ENCODE results near the gene ZPBP2.
A peak's percentile ranks its signal among the peaks of the same experiment; 100 is the strongest.

ZPBP2 gene

GRCh38 chr17:39924691-39925055 is 56.7 kb downstream of the ZPBP2 start:
- TF ChIP-seq EZH2phosphoT487 (IDR thresholded peaks at IDR 0.05; ENCODE audit: borderline replicate concordance, low read length) = no peak
- TF ChIP-seq, protein P1, sequence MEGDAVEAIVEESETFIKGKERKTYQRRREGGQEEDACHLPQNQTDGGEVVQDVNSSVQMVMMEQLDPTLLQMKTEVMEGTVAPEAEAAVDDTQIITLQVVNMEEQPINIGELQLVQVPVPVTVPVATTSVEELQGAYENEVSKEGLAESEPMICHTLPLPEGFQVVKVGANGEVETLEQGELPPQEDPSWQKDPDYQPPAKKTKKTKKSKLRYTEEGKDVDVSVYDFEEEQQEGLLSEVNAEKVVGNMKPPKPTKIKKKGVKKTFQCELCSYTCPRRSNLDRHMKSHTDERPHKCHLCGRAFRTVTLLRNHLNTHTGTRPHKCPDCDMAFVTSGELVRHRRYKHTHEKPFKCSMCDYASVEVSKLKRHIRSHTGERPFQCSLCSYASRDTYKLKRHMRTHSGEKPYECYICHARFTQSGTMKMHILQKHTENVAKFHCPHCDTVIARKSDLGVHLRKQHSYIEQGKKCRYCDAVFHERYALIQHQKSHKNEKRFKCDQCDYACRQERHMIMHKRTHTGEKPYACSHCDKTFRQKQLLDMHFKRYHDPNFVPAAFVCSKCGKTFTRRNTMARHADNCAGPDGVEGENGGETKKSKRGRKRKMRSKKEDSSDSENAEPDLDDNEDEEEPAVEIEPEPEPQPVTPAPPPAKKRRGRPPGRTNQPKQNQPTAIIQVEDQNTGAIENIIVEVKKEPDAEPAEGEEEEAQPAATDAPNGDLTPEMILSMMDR (IDR thresholded peaks at IDR 0.05; ENCODE audit: low read depth, low read length, poor library complexity, severe bottlenecking) = no peak
- Histone ChIP-seq H3F3A (ENCODE audit: control insufficient read depth, insufficient read depth) (no peaks in the 10 kb centered on the region), H3K9me2 (replicated peaks; ENCODE audit: control insufficient read depth, low read length) (no peaks in the 10 kb centered on the region), H3K36me3 (ENCODE audit: control insufficient read depth, low read length) (peaks cover 26% of the 10 kb centered on the region), H3K9me3 (ENCODE audit: control insufficient read depth, insufficient read depth, low read length) (no peaks in the 10 kb centered on the region), H3K27me3 (ENCODE audit: control insufficient read depth, low read length) (no peaks in the 10 kb centered on the region), H3K4me2 (ENCODE audit: low read length) (no peak overlapping the region), H3K4me3 (ENCODE audit: low read length) (no peak overlapping the region), H4K20me1 (ENCODE audit: control insufficient read depth, insufficient read depth, low read depth, low read length) (no peaks in the 10 kb centered on the region), H3K4me1 (ENCODE audit: control insufficient read depth, low read length) (peaks cover 38% of the 10 kb centered on the region), H3K79me2 (ENCODE audit: control insufficient read depth, low read length) (peaks cover 42% of the 10 kb centered on the region), H3K27ac (ENCODE audit: low read depth, low read length) (no peak overlapping the region)

DNA sequence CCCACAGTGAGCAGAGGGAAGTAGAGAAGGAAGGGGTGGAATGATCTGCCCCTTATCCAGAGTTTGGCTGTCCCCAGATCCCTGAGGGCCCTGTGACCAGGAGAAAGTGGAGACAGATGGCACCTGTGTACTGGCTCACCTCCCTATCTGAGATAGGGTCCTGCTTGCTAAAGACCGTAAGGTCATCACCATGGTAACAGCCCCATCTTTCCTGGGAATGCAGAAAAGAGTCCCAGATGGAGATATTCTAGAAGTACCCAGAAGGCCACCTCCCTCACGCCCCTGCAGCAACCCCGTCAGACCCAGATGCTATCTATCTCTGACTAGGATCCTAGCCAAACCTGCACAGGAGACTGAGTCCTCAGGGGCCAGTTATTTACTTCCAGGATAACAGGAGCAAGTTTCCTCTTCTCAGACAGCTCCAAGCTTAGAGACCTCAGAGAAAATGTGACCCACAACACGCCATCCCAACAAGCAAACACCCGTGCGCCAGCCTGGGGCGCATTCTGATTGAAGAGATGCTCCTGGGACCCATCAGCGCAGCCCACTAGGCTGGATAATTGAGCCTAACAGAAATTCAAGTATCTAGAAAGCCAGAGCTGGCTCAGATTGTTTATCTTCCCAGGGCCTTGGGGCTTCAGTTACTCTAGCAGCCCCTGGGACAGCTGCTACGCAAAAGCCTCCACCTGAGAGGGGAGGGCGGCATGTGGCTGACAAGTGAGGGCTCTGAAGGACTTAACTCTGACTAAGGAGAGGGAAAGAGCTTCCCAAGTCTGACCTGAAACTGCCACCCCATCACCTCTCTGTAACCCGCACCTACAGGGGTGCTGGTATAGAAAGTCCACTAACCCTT is 57.5 kb downstream of the ZPBP2 start:
- H3K79me2 ChIP-seq (ENCODE audit: control insufficient read depth, low read length) = peaks cover 42% of the 10 kb centered on the region
- H3K9me2 ChIP-seq (replicated peaks; ENCODE audit: control insufficient read depth, low read length) = no peaks in the 10 kb centered on the region
- H3F3A ChIP-seq (ENCODE audit: control insufficient read depth, insufficient read depth) = no peaks in the 10 kb centered on the region
- H3K4me1 ChIP-seq (ENCODE audit: control insufficient read depth, low read length) = peaks cover 36% of the 10 kb centered on the region
- H3K27ac ChIP-seq (ENCODE audit: low read depth, low read length) = no peak overlapping the region
- no peaks in the 10 kb centered on the region for H3K9me3 ChIP-seq (ENCODE audit: control insufficient read depth, insufficient read depth, low read length)
- no peaks in the 10 kb centered on the region for H3K27me3 ChIP-seq (ENCODE audit: control insufficient read depth, low read length)
- peak overlapping the region; percentile 92; the same call in 1 of the 2 replicates for H3K4me3 ChIP-seq (ENCODE audit: low read length)
- H3K36me3 ChIP-seq (ENCODE audit: control insufficient read depth, low read length) = peaks cover 26% of the 10 kb centered on the region
- peak overlapping the region; percentile 96 for H3K4me2 ChIP-seq (ENCODE audit: low read length)
- TF ChIP-seq EZH2phosphoT487 (IDR thresholded peaks at IDR 0.05; ENCODE audit: borderline replicate concordance, low read length) = no peak
- TF ChIP-seq, protein P1 (IDR thresholded peaks at IDR 0.05; ENCODE audit: low read depth, low read length, poor library complexity, severe bottlenecking) = no peak
- H4K20me1 ChIP-seq (ENCODE audit: control insufficient read depth, insufficient read depth, low read depth, low read length) = no peaks in the 10 kb centered on the region

GRCh38 chr17:39926135-39926587 is 58.2 kb downstream of the ZPBP2 start:
- Histone ChIP-seq H4K20me1 (ENCODE audit: control insufficient read depth, insufficient read depth, low read depth, low read length) (no peaks in the 10 kb centered on the region), H3K79me2 (ENCODE audit: control insufficient read depth, low read length) (peaks cover 42% of the 10 kb centered on the region), H3K4me2 (ENCODE audit: low read length) (peak overlapping the region; percentile 96), H3F3A (ENCODE audit: control insufficient read depth, insufficient read depth) (no peaks in the 10 kb centered on the region), H3K9me3 (ENCODE audit: control insufficient read depth, insufficient read depth, low read length) (no peaks in the 10 kb centered on the region), H3K4me1 (ENCODE audit: control insufficient read depth, low read length) (peaks cover 30% of the 10 kb centered on the region), H3K4me3 (ENCODE audit: low read length) (peak overlapping the region; percentile 92), H3K36me3 (ENCODE audit: control insufficient read depth, low read length) (peaks cover 24% of the 10 kb centered on the region), H3K9me2 (replicated peaks; ENCODE audit: control insufficient read depth, low read length) (no peaks in the 10 kb centered on the region), H3K27me3 (ENCODE audit: control insufficient read depth, low read length) (no peaks in the 10 kb centered on the region), H3K27ac (ENCODE audit: low read depth, low read length) (no peak overlapping the region)
- TF ChIP-seq, protein P1 (IDR thresholded peaks at IDR 0.05; ENCODE audit: low read depth, low read length, poor library complexity, severe bottlenecking) = no peak
- no peak for TF ChIP-seq EZH2phosphoT487 (IDR thresholded peaks at IDR 0.05; ENCODE audit: borderline replicate concordance, low read length)

Data from DOHH2 (cell line).